Nephron (organoid): Measurements from ENCODE around the gene PRRC2B.

Source experiments
- H3K27ac Mint-ChIP-seq, 3 experiments: 2 replicates each; pipeline ENCODE4 v1.8.0; 2020; ENCODE audit warnings: mixed read lengths in 3 of 3, mild to moderate bottlenecking in 2 of 3, moderate library complexity in 1 of 3
- H3K27me3 Mint-ChIP-seq: 2 replicates; pipeline ENCODE4 v1.8.0; 2021; ENCODE audit warnings: low read depth, mild to moderate bottlenecking, moderate library complexity, mixed read lengths
- H3K36me3 Mint-ChIP-seq: 2 replicates; pipeline ENCODE4 v1.8.0; 2020; ENCODE audit warnings: low read depth, mixed read lengths
- H3K4me1 Mint-ChIP-seq: 2 replicates; pipeline ENCODE4 v1.8.0; 2020; ENCODE audit warnings: mixed read lengths
- H3K4me3 Mint-ChIP-seq, 3 experiments: 2 replicates each; pipeline ENCODE4 v1.8.0; 2020; ENCODE audit warnings: mild to moderate bottlenecking in 3 of 3, mixed read lengths in 3 of 3, moderate library complexity in 2 of 3
- H3K9me3 Mint-ChIP-seq: 2 replicates; pipeline ENCODE4 v1.8.0; 2020; ENCODE audit warnings: mixed read lengths
- TF ChIP-seq, protein P1 (sequence below), 3 experiments: fragments of 200-600 bp; sonication (generic); IDR thresholded peaks; one replicate each; pipeline ENCODE4 v1.5.0; 2021; ENCODE audit warnings: antibody characterized with exemption in 3 of 3; ENCODE audit not compliant: unreplicated experiment in 3 of 3

The PRRC2B gene

DNA sequence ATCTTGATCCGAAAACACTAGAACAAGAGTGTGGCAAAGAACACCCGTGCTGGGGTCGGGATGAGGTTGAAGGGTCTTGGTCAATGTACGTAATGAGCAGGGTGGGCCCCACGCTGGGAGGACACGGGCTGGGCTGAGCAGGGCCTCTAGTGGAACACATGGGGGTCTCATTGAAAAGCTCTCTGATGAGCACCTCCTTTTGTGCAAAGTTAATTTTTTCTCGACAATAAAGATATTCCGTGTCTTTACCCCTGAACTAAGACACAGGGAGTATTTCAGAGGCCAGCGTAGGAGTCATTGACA is 129.2 kb downstream of the PRRC2B start:
- Mint-ChIP-seq H3K9me3 (no peaks in the 10 kb centered on the region), H3K36me3 (peaks cover 69% of the 10 kb centered on the region), H3K27me3 (no peaks in the 10 kb centered on the region), H3K4me1 (no peaks in the 10 kb centered on the region), H3K27ac (no peak overlapping the region), H3K4me3 (no peak overlapping the region)
- TF ChIP-seq, protein P1, sequence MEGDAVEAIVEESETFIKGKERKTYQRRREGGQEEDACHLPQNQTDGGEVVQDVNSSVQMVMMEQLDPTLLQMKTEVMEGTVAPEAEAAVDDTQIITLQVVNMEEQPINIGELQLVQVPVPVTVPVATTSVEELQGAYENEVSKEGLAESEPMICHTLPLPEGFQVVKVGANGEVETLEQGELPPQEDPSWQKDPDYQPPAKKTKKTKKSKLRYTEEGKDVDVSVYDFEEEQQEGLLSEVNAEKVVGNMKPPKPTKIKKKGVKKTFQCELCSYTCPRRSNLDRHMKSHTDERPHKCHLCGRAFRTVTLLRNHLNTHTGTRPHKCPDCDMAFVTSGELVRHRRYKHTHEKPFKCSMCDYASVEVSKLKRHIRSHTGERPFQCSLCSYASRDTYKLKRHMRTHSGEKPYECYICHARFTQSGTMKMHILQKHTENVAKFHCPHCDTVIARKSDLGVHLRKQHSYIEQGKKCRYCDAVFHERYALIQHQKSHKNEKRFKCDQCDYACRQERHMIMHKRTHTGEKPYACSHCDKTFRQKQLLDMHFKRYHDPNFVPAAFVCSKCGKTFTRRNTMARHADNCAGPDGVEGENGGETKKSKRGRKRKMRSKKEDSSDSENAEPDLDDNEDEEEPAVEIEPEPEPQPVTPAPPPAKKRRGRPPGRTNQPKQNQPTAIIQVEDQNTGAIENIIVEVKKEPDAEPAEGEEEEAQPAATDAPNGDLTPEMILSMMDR (IDR thresholded peaks at IDR 0.05; ENCODE audit: unreplicated experiment in 3 of 3), result no peak

DNA sequence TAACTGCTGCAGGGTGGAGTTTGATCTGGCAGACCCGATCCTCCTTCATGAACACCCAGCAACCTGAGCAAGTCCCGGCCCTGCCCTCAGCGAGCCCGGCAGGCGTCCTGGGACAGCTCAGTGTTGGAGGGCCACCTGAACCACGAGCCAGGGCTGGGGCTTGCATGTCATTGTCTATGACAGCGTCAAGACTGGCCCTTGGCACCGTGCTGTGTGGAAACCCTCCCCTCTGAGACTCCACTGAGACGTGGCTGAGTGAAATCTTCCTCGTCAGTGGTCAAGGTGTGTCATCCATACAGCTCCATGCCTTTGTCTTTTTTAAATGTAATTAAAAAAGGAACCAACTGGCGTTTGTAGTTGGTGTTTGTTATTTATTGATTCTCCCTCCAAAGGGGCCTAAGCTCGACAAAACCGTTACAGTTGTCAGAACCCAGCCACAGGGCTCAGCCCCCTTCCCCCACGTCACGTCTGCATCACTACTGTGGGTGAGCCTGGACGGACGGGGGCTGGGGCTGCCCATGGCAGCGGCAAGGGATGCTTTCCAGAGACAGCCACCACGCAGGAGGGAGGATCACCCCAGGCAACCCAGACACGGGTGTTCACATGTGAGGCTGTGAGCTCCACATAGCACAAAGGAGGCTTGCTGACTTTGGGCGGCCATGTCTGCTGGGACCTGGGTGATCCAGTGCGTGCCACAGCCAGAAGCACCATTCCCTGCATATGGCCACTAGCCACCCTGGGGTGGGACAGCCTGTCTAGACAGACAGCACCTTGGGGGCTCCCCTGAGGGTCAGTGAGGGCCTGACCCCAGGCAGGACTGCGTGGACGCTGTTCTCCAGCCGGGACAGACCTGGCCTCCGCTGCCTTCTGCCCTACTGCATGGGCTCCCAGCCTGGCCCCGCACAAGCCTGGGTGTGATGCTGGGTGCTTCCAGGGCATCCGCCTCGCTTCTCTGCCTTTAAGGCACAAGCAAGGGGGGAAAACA is 129.9 kb downstream of the PRRC2B start:
- H3K9me3 Mint-ChIP-seq, result no peaks in the 10 kb centered on the region
- TF ChIP-seq, protein P1 (IDR thresholded peaks at IDR 0.05; ENCODE audit: unreplicated experiment in 3 of 3), result no peak
- H3K4me1 Mint-ChIP-seq, result no peaks in the 10 kb centered on the region
- peaks cover 68% of the 10 kb centered on the region for H3K36me3 Mint-ChIP-seq
- no peaks in the 10 kb centered on the region for H3K27me3 Mint-ChIP-seq
- no peak overlapping the region for H3K4me3 Mint-ChIP-seq
- H3K27ac Mint-ChIP-seq, result no peak overlapping the region

DNA sequence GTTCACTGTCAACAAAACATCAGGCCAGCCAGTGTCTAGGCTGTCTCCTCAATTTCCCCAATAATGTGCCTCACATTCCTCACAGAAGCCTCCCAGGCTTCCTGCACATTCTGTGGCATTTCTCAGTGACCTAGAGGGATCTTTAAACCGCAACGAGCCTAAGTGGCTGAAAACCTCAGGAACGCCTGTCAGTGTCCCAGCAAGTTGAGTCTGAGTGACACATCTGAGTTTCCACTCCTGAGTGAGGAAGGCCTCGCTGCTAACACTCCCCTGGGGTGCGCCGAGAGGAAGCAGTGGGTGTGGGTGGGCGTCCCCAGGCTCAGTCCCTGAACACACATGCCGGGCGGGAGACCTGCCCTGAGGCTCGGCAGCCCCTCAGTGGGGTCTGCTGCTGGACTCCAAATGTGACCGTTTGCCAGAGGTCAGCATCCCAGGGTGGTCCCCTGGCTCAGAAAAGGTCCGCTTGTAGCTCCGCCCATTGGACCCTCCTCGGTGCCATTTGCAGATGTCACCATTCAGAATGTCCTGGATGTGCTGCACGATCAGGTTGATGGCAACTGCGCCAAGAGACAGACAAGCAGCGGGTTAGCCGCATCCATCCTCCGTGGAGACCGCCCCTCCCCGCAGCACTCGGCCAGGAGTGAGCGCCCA is 130.9 kb downstream of the PRRC2B start:
- peaks cover 62% of the 10 kb centered on the region for H3K36me3 Mint-ChIP-seq
- no peaks in the 10 kb centered on the region for H3K27me3 Mint-ChIP-seq
- H3K4me3 Mint-ChIP-seq, result peak overlapping the region in 1 of 3 experiments; percentile 47
- no peaks in the 10 kb centered on the region for H3K9me3 Mint-ChIP-seq
- H3K27ac Mint-ChIP-seq, result no peak overlapping the region
- TF ChIP-seq, protein P1 (IDR thresholded peaks at IDR 0.05; ENCODE audit: unreplicated experiment in 3 of 3), result no peak
- no peaks in the 10 kb centered on the region for H3K4me1 Mint-ChIP-seq

DNA sequence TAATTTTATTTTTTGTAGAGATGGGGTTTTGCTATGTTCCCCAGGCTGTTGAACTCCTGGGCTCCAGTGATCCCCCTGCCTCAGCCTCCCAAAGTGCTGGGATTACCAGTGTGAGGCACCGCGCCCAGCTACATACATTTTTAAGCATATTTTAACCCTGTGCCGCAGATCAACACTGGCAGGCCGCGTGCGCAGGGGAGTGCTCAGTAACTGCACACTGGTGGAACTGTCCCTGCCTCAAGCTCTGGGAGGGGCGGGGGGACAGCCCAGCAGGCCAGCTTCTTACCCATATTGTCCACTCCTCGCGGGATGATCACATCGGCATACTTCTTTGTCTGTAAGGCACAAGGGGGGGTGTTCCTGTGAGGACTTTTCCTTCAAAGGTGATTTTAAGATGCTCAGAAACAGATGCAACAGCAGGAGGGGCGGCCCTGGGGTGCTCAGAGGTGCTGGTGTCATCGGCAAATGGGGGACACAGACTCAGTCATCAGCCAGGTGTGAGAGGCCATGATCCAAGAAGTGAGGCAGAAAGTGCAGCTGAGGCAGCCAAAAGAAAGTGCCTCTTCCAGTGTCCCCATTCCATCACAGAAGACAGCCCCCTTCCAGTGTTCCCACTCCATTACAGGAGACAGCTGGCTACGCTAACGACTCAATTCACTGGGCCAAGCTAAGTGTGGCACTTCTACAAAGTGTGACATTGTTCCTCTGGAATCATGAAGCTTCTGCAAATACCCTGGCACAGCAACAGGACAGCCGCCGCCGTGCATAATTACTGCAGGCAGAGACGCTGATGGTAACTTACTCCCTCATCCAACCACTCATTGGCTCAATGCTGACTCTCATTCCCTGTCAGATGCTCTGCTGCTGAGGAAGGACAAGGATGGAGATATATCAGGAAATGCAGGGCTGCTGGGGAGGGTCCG is 132.0 kb downstream of the PRRC2B start:
- H3K36me3 Mint-ChIP-seq, result peaks cover 56% of the 10 kb centered on the region
- no peaks in the 10 kb centered on the region for H3K27me3 Mint-ChIP-seq
- H3K4me3 Mint-ChIP-seq, result peak overlapping the region in 2 of 3 experiments; percentile 41 to 60
- H3K27ac Mint-ChIP-seq, result no peak overlapping the region
- TF ChIP-seq, protein P1 (IDR thresholded peaks at IDR 0.05; ENCODE audit: unreplicated experiment in 3 of 3), result no peak
- no peaks in the 10 kb centered on the region for H3K9me3 Mint-ChIP-seq
- H3K4me1 Mint-ChIP-seq, result peaks cover 4% of the 10 kb centered on the region

DNA sequence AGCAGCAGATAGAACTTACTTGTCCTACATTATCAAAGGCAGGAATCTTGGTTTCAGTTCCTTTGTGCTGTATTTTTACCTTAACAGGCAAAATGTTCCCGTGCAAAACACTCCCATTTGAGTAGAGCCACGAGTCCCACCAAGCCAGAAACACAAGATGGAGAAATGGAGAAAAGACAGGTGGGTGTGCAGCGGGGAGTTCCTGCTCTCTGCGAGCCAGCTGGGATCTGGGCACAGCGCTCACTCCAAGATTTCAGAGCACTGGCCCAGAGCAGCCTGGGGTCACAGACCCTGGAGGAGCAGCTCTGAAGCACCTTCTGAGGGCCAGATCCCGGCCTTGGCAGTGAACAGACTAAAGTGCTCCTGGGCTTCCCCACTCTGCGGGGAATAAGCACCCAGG is 134.3 kb downstream of the PRRC2B start:
- H3K27me3 Mint-ChIP-seq, result no peaks in the 10 kb centered on the region
- TF ChIP-seq, protein P1 (IDR thresholded peaks at IDR 0.05; ENCODE audit: unreplicated experiment in 3 of 3), result no peak
- peaks cover 8% of the 10 kb centered on the region for H3K4me1 Mint-ChIP-seq
- H3K27ac Mint-ChIP-seq, result no peak overlapping the region
- H3K9me3 Mint-ChIP-seq, result no peaks in the 10 kb centered on the region
- H3K4me3 Mint-ChIP-seq, result peak overlapping the region; percentile 74 to 82 (median 80)
- H3K36me3 Mint-ChIP-seq, result peaks cover 39% of the 10 kb centered on the region
